HG02970 (cell line): ENCODE data around the gene OAS1.
"Not testable (repeated sequence)": the region's sequence is repeated elsewhere in the genome, so short reads cannot be mapped to it uniquely, and the experiment has no call there.

Experiments
- ATAC-seq: cut with Tn5 transposase; IDR thresholded peaks from one replicate; pipeline ENCODE4 v1.9.1; 2021; ENCODE audit warnings: mild to moderate bottlenecking, moderate library complexity, moderate number of reproducible peaks; ENCODE audit not compliant: unreplicated experiment, low FRiP score

OAS1 gene

DNA sequence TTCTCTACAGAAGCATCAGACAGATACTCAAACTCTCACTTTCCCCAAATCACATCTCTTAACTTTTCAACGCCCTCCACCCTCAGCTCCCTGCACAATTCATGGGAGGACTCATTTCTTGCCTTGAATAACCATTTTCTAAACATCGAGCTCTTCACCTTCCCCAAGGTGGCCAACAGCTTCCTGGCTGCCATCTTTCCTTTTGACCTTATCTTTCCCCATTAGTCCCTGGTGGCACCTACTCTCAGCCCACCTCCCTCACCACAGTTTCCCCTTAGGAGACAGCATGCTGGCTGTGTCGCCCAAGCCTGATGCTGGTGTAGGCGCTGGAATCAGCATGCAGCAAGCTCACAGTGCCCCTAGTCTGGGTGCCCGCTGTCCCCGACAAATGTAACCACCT is 8.4 kb upstream of the OAS1 start:
- ATAC-seq = no peak

- no peak for ATAC-seq
These were observed 6.2 kb upstream of the OAS1 start for GRCh38 chr12:112900298-112901145.

GRCh38 chr12:112901271-112901670 is 5.5 kb upstream of the OAS1 start:
- ATAC-seq = no peak

DNA sequence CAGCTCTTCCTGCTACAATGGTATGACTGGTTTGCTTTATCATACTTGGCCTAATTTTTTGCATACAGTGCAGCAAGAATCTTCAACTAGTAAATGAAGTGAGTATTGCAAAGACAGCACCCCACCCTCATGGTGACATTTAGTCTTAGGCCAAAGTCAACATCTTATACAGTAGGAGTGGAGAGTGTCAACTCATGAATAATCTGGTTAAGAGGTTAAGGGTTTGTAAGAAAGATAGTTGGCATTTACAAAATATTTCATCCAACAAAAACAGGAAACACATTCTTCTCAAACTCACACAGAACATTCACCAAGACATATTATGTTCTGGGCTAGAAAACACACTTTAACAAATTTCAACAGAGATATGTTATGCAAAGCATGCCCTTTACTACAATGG is 2.2 kb upstream of the OAS1 start:
- no peak for ATAC-seq

GRCh38 chr12:112905451-112906089 is 1.2 kb upstream of the OAS1 start:
- no peak for ATAC-seq

- ATAC-seq = peak; percentile 35
These were observed 824 bp downstream of the OAS1 start for GRCh38 chr12:112907415-112908157.

DNA sequence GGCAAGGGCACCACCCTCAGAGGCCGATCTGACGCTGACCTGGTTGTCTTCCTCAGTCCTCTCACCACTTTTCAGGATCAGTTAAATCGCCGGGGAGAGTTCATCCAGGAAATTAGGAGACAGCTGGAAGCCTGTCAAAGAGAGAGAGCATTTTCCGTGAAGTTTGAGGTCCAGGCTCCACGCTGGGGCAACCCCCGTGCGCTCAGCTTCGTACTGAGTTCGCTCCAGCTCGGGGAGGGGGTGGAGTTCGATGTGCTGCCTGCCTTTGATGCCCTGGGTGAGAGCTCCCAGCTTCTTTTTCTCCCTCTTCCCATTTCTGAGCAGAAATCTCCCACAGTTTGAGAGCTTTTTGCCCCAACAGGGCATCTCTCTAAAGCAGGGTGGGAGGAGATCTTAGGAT is 1.8 kb downstream of the OAS1 start:
- no peak for ATAC-seq

DNA sequence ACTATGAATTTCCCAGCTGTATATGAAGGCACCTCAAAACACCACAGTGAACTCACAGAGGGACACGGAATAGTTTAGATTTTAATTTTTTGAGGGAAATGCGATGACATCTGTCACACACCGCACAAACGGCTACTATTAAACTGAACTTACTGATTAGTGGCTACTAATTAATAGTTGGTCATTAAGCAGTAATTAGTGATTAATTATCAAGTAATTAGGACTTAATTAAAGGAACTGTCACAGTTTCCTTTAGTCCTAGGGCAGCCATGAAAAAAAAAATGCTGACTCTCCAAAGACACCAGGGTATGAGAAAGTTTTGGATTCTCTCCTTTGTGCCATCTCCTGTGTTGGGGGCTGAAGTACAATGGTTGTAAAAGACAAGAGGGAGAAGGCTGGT is 2.9 kb downstream of the OAS1 start:
- no peak for ATAC-seq

- ATAC-seq = no peak
These were observed 6.4 kb downstream of the OAS1 start for GRCh38 chr12:112913038-112913688.

- ATAC-seq = not testable (repeated sequence)
These were observed 7.1 kb downstream of the OAS1 start for GRCh38 chr12:112913888-112914287.

DNA sequence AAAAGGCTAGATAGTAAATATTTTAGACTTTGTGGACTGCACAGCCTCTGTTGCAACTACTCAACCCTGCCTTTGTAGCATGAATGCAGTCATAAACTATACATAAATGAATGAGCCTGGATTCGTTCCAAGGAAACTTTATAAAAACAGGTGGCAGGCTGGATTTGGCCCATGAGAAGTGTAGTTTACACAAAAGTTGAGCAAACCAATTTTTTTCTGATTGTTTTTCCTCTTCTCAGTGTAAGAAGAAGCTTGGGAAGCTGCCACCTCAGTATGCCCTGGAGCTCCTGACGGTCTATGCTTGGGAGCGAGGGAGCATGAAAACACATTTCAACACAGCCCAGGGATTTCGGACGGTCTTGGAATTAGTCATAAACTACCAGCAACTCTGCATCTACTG is 9.5 kb downstream of the OAS1 start:
- no peak for ATAC-seq

GRCh38 chr12:112919121-112919520 is 12.4 kb downstream of the OAS1 start:
- ATAC-seq = no peak

GRCh38 chr12:112924986-112925385 is 18.2 kb downstream of the OAS1 start:
- no peak for ATAC-seq

DNA sequence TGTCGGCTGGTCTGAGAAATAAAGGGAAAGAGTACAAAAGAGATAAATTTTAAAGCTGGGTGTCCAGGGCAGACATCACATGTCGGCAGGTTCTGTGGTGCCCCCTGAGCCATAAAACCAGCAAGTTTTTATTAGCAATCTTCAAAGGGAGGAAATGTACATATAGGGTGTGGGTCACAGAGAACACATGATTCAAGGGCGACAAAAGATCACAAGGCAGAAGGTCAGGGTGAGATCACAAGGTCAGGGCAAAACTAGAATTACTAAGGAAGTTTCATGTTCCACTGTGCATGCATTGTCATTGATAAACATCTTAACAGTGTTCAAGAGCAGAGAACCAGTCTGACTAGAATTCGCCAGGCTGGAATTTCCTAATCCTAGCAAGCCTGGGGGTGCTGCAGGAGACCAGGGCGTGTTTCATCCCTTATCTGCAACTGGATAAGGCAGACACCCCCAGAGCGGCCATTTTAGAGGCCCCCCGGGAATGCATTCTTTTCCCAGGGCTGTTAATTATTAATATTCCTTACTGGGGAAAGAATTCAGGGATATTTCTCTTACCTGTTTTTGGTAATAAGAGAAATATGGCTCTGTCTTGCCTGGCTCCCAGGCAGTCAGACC is 19.8 kb downstream of the OAS1 start:
- ATAC-seq = not testable (repeated sequence)

DNA sequence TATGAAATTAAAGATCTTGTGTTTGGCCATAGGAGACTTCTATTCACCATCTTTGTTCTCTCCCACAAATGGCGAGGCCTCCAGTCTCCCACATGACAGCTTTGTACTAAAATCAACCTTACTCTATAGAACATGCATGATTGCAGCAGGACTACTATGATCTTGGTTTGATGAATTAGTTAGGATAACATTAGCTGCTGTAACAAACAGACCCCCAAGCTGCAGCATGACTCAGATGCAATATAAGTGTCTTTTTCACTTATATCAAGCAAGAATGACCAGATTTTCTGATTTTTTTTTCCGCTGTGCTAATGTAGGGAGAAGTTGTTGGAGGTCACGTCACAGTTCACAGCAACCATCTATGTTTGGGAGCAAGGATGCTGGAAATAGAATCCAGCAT is 20.7 kb downstream of the OAS1 start:
- ATAC-seq = no peak

GRCh38 chr12:112927925-112928324 is 21.2 kb downstream of the OAS1 start:
- ATAC-seq = no peak

DNA sequence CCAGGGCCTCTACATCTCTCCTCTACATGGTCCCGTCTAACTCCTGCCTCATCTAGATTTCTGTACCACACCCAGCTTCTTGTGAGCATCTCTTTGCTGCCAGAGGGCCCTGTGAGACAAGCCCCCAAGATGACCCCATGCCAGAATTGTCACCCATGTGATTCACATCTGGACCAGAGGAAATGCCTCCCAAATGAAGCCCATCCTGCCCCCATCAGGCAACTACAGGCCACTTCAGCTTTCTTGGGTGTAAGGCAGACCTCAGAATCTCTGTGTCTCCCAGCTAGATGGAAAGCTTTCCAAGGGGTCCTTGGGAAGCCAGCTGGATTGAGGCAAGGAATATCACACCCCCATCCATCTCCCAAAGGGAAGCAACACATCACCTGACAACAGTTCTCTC is 22.2 kb downstream of the OAS1 start:
- ATAC-seq = no peak

DNA sequence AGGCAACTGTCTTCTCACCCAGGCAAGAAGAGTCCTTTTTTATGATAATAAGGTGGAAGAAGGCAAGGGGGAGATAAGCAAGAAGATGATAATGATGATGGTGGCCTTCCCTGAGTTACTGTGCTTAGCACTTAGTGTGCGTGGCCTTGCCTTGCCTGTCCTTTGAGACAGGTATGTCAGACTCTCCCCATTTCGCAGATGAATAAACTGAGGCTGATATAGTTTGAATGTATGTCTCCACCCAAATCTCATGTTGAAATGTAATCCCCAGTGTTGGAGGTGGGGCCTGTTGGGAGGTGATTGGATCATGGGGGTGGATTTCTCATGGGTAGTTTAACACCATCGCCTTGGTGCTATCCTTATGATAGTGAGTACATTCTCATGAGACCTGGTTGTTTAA is 23.0 kb downstream of the OAS1 start:
- ATAC-seq = no peak

GRCh38 chr12:112930350-112930749 is 23.6 kb downstream of the OAS1 start:
- no peak for ATAC-seq

DNA sequence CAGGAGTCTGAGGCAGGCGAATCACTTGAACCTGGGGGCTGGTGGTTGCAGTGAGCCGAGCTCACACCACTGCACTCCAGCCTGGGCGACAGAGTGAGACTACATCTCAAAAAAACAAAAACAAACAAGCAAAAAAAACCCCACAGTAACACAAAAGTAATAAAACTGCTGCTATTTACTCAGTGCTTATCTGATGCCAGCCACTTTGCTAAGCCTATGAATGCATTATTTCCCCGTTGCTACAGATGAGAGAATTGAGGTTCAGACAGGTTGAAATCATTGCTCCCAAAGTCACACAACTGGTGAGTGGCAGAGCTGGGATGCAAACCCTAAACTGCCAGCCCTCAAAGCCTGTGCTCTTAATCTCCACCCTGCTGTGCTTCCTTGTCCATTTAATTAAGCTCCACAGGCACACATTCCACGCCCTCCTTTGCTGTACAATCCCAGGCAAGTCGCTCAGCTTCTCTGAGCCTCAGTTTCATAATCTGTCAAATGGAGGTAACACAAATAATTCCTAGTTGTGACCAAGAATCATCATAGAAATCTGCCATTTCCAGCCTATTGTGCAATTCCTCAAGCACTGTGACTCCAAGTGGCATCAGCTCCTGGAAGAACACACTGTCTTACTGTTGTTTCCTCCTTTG is 25.8 kb downstream of the OAS1 start:
- ATAC-seq = no peak
